ENCODE data around the gene GRK2. TPM values are rescaled to one million over a fixed set of nuclear protein-coding genes. Genes with fewer than 3 reads are reported as not detected.
A peak's percentile ranks its signal among the peaks of the same experiment; 100 is the strongest.

Gene GRK2
- total RNA-seq, 1 donor from 2014 or later = 100 TPM

DNA sequence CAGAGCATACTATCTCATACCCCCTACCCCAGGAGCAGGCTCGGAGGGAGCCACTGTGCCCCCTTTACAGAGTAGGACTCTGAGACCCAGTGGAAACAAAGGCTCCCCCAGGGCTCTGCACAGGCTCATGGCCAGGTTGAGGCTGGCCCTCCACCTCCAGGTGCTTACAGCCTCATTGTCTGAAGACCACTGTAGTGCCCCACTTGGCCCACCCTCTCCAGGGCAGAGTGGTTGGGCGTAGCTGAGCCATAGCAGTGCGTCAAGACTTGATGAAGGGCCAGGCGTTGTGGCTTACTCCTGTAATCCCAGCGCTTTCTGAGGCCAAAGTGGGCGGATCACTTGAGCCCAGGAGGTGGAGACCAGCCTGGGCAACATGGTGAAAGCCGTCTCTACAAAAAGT is 24.5 kb downstream of the GRK2 start:
- DNase-seq (ENCODE audit: extremely low spot score in 2 of 2) = no peak
- H3K4me1 ChIP-seq = peaks cover 69% of the 10 kb centered on the region
- H3K36me3 ChIP-seq = peaks cover 0 to 37% of the 10 kb centered on the region in 2 donors
- H3K27me3 ChIP-seq = no peaks in the 10 kb centered on the region
- intact Hi-C loops (cut with DNase I) = no loop called here
- no peaks in the 10 kb centered on the region for H3K9me3 ChIP-seq
- TF ChIP-seq, protein P1, sequence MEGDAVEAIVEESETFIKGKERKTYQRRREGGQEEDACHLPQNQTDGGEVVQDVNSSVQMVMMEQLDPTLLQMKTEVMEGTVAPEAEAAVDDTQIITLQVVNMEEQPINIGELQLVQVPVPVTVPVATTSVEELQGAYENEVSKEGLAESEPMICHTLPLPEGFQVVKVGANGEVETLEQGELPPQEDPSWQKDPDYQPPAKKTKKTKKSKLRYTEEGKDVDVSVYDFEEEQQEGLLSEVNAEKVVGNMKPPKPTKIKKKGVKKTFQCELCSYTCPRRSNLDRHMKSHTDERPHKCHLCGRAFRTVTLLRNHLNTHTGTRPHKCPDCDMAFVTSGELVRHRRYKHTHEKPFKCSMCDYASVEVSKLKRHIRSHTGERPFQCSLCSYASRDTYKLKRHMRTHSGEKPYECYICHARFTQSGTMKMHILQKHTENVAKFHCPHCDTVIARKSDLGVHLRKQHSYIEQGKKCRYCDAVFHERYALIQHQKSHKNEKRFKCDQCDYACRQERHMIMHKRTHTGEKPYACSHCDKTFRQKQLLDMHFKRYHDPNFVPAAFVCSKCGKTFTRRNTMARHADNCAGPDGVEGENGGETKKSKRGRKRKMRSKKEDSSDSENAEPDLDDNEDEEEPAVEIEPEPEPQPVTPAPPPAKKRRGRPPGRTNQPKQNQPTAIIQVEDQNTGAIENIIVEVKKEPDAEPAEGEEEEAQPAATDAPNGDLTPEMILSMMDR (IDR thresholded peaks at IDR 0.05) = no peak
- TF ChIP-seq POLR2A (IDR thresholded peaks at IDR 0.05) = no peak
- TF ChIP-seq POLR2AphosphoS5 (IDR thresholded peaks at IDR 0.05; ENCODE audit: insufficient read depth in 1 of 2, low read depth in 1 of 2) = no peak
- peak overlapping the region in 1 of 2 donors; percentile 74 for H3K4me3 ChIP-seq
- H3K27ac ChIP-seq = peak overlapping the region; percentile 93

DNA sequence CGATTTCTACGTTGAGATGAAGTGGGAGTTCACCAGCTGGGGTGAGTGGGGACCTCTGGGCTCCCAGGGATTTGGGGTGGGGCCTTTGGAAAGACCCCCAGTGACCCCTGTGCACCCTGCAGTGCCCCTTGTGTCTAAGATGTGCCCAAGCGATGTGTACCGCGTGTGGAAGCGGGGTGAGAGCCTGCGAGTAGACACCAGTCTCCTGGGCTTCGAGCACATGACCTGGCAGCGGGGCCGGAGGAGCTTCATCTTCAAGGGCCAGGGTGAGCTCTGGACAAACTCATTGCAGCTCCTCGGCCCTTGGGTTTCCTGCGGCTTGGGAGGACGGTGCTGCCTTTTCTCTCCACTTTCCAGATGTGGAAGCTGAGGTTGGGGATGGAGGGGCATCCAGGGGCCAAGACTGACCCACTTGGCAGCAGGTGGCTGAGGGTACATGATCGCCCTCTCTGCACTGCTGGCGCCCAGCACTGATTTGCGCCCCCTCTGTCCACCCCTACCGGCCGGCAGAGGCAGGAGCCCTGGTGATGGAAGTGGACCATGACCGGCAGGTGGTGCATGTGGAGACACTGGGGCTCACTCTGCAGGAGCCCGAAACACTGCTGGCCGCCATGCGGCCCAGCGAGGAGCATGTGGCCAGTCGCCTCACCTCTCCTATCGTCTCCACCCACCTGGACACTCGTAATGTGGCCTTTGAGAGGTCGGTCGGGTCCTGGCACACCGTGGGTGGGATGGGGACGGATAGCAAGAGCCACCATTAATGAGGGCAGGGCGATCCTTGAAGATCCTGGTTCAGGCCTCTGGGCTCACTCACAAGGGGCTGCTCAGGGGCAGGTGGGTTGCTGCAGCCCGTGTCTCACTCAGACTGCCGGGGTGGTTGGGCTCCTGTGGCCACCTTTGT is 25.5 kb downstream of the GRK2 start:
- no peaks in the 10 kb centered on the region for H3K27me3 ChIP-seq
- H3K4me3 ChIP-seq = no peak overlapping the region
- peaks cover 0 to 40% of the 10 kb centered on the region in 2 donors for H3K36me3 ChIP-seq
- no peaks in the 10 kb centered on the region for H3K9me3 ChIP-seq
- H3K4me1 ChIP-seq = peaks cover 60% of the 10 kb centered on the region
- no peak overlapping the region for H3K27ac ChIP-seq
- TF ChIP-seq POLR2A (IDR thresholded peaks at IDR 0.05) (no peak), POLR2AphosphoS5 (IDR thresholded peaks at IDR 0.05; ENCODE audit: insufficient read depth in 1 of 2, low read depth in 1 of 2) (no peak)
- TF ChIP-seq, protein P1 (IDR thresholded peaks at IDR 0.05) = no peak
- no peak for DNase-seq (ENCODE audit: extremely low spot score in 2 of 2)
- intact Hi-C loops (cut with DNase I) = no loop called here

DNA sequence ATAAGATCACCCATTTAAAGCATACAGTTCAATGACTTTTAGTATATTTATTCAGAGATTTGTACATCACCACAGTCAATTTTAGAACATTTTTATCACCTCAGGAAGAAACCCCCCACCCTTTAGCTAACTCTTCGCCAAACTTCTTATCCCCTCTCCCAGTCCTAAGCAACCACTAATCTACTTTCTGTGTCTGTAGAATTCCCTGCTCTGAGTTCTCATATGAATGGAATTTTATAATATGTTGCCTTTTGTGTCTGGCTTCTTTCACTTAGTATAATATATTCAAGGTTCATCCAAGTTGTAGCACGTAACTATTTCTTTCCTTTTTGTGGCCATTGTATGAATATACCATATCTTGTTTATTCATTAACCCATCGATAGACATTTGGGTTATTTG is 26.4 kb downstream of the GRK2 start:
- no peak for DNase-seq (ENCODE audit: extremely low spot score in 2 of 2)
- H3K27ac ChIP-seq = no peak overlapping the region
- H3K9me3 ChIP-seq = no peaks in the 10 kb centered on the region
- H3K4me3 ChIP-seq = no peak overlapping the region
- TF ChIP-seq POLR2A (IDR thresholded peaks at IDR 0.05) = no peak
- TF ChIP-seq, protein P1 (IDR thresholded peaks at IDR 0.05) = no peak
- no peak for TF ChIP-seq POLR2AphosphoS5 (IDR thresholded peaks at IDR 0.05; ENCODE audit: insufficient read depth in 1 of 2, low read depth in 1 of 2)
- intact Hi-C loops (cut with DNase I) = no loop called here
- H3K27me3 ChIP-seq = no peaks in the 10 kb centered on the region
- peaks cover 0 to 42% of the 10 kb centered on the region in 2 donors for H3K36me3 ChIP-seq
- peaks cover 51% of the 10 kb centered on the region for H3K4me1 ChIP-seq

DNA sequence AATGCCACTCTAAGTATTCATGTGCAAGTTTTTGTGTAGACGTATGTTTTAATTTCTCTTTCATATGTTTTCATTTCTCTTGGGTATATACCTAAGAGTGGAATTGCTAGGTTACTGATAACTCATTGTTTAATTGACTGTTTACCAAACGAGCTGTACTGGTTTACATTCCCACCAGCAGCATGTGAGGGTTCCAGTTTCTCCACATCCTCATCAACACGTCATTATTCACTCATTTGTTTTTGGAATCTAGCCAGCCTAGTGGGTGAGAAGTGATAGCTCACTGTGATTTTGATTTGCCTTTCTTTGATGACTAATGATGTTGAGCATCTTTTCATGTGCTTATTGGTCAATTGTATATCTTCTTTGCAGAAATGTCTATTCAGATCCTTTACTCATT is 26.8 kb downstream of the GRK2 start:
- intact Hi-C loops (cut with DNase I) = no loop called here
- Histone ChIP-seq H3K4me3 (no peak overlapping the region), H3K9me3 (no peaks in the 10 kb centered on the region), H3K27ac (no peak overlapping the region), H3K27me3 (no peaks in the 10 kb centered on the region), H3K36me3 (peaks cover 0 to 42% of the 10 kb centered on the region in 2 donors), H3K4me1 (peaks cover 47% of the 10 kb centered on the region)
- no peak for DNase-seq (ENCODE audit: extremely low spot score in 2 of 2)
- TF ChIP-seq, protein P1 (IDR thresholded peaks at IDR 0.05) = no peak
- peak in 1 of 2 donors; percentile 57 for TF ChIP-seq POLR2AphosphoS5 (IDR thresholded peaks at IDR 0.05; ENCODE audit: insufficient read depth in 1 of 2, low read depth in 1 of 2)
- TF ChIP-seq POLR2A (IDR thresholded peaks at IDR 0.05) = no peak

DNA sequence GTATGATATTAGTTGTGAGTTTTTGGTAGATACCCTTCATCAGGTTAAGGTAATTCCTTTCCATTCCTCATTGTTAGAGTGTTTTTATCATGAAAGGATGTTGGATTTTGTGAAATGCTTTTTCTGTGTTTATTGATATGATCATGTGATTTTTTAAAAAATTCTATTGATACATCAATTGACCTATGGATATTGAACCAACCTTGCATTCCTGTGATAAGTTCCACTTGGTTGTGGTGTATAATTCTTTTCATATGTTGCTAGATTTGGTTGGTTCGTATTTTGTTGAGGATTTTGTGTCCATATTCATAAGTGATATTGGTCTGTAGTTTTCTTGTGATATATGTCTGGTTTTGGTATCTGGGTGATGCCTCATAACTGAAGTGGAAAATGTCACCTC is 29.6 kb downstream of the GRK2 start:
- intact Hi-C loops (cut with DNase I) = no loop called here
- Histone ChIP-seq H3K4me3 (no peak overlapping the region), H3K9me3 (no peaks in the 10 kb centered on the region), H3K36me3 (peaks cover 0 to 68% of the 10 kb centered on the region in 2 donors), H3K27ac (no peak overlapping the region), H3K4me1 (peaks cover 27% of the 10 kb centered on the region), H3K27me3 (no peaks in the 10 kb centered on the region)
- DNase-seq (ENCODE audit: extremely low spot score in 2 of 2) = no peak
- TF ChIP-seq POLR2A (IDR thresholded peaks at IDR 0.05) = no peak
- no peak for TF ChIP-seq POLR2AphosphoS5 (IDR thresholded peaks at IDR 0.05; ENCODE audit: insufficient read depth in 1 of 2, low read depth in 1 of 2)
- TF ChIP-seq, protein P1 (IDR thresholded peaks at IDR 0.05) = no peak

All from vagina (tissue), 2 donors.